Activated T-helper 17 cell treated with anti-CD3 and anti-CD28 coated beads, Interleukin-2, amount 50 U/mL, for 72 hours (primary cell): ENCODE data around the gene DIP2C. TPM values are rescaled to one million over a fixed set of nuclear protein-coding genes. Genes with fewer than 3 reads are reported as not detected.
"Not testable (repeated sequence)": the region's sequence is repeated elsewhere in the genome, so short reads cannot be mapped to it uniquely, and the experiment has no call there.

Source experiments
- ATAC-seq: fragments of 150-1000 bp; cut with Tn5 transposase; replicated peaks from 2 replicates; pipeline ENCODE4 v1.10.0; 2021; ENCODE audit warnings: mild to moderate bottlenecking, moderate library complexity
- H3K27ac Mint-ChIP-seq: one replicate; pipeline ENCODE4 v1.8.0; 2022; ENCODE audit warnings: mixed read lengths
- H3K27me3 Mint-ChIP-seq: one replicate; pipeline ENCODE4 v1.8.0; 2022; ENCODE audit warnings: mixed read lengths
- H3K36me3 Mint-ChIP-seq: one replicate; pipeline ENCODE4 v1.8.0; 2022; ENCODE audit warnings: low read depth, mild to moderate bottlenecking, mixed read lengths
- H3K4me1 Mint-ChIP-seq: one replicate; pipeline ENCODE4 v1.8.0; 2022; ENCODE audit warnings: mixed read lengths
- H3K4me3 Mint-ChIP-seq: one replicate; pipeline ENCODE4 v1.8.0; 2022; ENCODE audit warnings: mild to moderate bottlenecking, mixed read lengths
- H3K9me3 Mint-ChIP-seq: one replicate; pipeline ENCODE4 v1.8.0; 2022; ENCODE audit warnings: mixed read lengths
- total RNA-seq, 2 donors: library from RNA; stranded (reverse); gene quantifications; one replicate each; pipeline ENCODE4 v1.2.3, GENCODE V29; 2022

Gene DIP2C
- total RNA-seq, 2 donors from 2014 or later: 1.1 to 1.9 TPM

- Mint-ChIP-seq H3K9me3 (no peaks in the 10 kb centered on the region), H3K36me3 (no peaks in the 10 kb centered on the region), H3K27me3 (peaks cover 17% of the 10 kb centered on the region), H3K4me3 (no peak overlapping the region), H3K4me1 (no peaks in the 10 kb centered on the region), H3K27ac (no peak overlapping the region)
- ATAC-seq: no peak
These were observed 94.0 kb downstream of the DIP2C start for GRCh38 chr10:595473-595872.

GRCh38 chr10:594584-595270 is 94.7 kb downstream of the DIP2C start:
- no peaks in the 10 kb centered on the region for H3K4me1 Mint-ChIP-seq
- H3K27ac Mint-ChIP-seq: no peak overlapping the region
- H3K9me3 Mint-ChIP-seq: no peaks in the 10 kb centered on the region
- no peaks in the 10 kb centered on the region for H3K36me3 Mint-ChIP-seq
- peaks cover 22% of the 10 kb centered on the region for H3K27me3 Mint-ChIP-seq
- ATAC-seq: no peak
- H3K4me3 Mint-ChIP-seq: no peak overlapping the region

DNA sequence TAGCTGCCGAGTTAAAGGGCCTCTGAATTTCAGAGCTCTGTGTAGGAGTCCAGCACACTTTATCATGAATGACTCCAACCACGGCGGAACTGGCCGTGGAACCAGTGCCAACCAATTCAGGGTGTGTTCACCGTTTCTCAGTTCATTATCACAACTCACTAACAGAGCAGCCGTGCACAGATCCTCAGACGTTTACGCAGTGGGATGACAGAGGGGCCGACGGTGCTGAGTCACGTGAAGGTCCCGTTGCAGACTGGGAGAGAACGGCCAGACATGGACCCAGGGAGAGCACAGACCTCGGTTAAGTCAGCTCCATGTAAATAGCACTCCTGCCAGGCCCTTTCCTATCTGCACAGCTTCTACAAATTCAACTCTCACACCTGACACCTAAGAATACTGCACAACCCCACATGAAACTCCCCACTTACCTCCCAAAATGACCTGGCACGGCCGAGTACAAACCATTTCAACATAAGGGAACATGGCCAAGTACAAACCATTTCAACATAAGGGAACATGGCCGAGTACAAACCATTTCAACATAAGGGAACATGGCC is 95.5 kb downstream of the DIP2C start:
- Mint-ChIP-seq H3K4me3 (no peak overlapping the region), H3K27me3 (peaks cover 24% of the 10 kb centered on the region), H3K27ac (no peak overlapping the region), H3K4me1 (no peaks in the 10 kb centered on the region), H3K9me3 (no peaks in the 10 kb centered on the region), H3K36me3 (no peaks in the 10 kb centered on the region)
- ATAC-seq: no peak

GRCh38 chr10:593421-593820 is 96.0 kb downstream of the DIP2C start:
- H3K27ac Mint-ChIP-seq: no peak overlapping the region
- no peak overlapping the region for H3K4me3 Mint-ChIP-seq
- H3K9me3 Mint-ChIP-seq: no peaks in the 10 kb centered on the region
- H3K36me3 Mint-ChIP-seq: no peaks in the 10 kb centered on the region
- no peaks in the 10 kb centered on the region for H3K4me1 Mint-ChIP-seq
- ATAC-seq: no peak
- H3K27me3 Mint-ChIP-seq: peaks cover 24% of the 10 kb centered on the region

DNA sequence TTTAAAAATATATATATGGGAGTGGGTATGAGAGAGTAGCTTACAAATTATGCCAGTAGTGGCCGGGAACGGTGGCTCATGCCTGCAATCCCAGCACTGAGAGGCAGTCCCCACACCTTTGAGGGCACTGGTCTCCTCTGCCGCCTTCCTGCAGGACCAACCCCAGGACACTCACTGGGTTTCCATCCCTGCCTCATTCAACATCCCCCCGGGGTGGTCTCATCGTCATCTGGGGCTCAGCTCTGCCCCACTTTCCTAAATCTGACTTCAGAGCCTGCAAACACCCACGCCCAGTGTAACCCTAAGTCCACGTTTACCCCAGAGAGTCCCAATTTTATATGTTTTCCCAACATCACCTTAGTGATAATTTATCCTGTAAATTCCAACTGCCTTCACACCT is 96.5 kb downstream of the DIP2C start:
- Mint-ChIP-seq H3K36me3 (no peaks in the 10 kb centered on the region), H3K27me3 (peaks cover 24% of the 10 kb centered on the region), H3K4me1 (no peaks in the 10 kb centered on the region), H3K27ac (no peak overlapping the region), H3K9me3 (no peaks in the 10 kb centered on the region), H3K4me3 (no peak overlapping the region)
- ATAC-seq: no peak

- Mint-ChIP-seq H3K4me1 (no peaks in the 10 kb centered on the region), H3K27ac (no peak overlapping the region), H3K27me3 (peaks cover 24% of the 10 kb centered on the region), H3K36me3 (no peaks in the 10 kb centered on the region), H3K9me3 (no peaks in the 10 kb centered on the region), H3K4me3 (no peak overlapping the region)
- no peak for ATAC-seq
These were observed 97.8 kb downstream of the DIP2C start for GRCh38 chr10:591646-592045.

- peaks cover 24% of the 10 kb centered on the region for H3K27me3 Mint-ChIP-seq
- H3K9me3 Mint-ChIP-seq: no peaks in the 10 kb centered on the region
- no peak for ATAC-seq
- H3K36me3 Mint-ChIP-seq: no peaks in the 10 kb centered on the region
- H3K4me3 Mint-ChIP-seq: no peak overlapping the region
- H3K27ac Mint-ChIP-seq: no peak overlapping the region
- no peaks in the 10 kb centered on the region for H3K4me1 Mint-ChIP-seq
These were observed 98.7 kb downstream of the DIP2C start for GRCh38 chr10:590721-591120.

GRCh38 chr10:589961-590680 is 99.3 kb downstream of the DIP2C start:
- no peaks in the 10 kb centered on the region for H3K36me3 Mint-ChIP-seq

DNA sequence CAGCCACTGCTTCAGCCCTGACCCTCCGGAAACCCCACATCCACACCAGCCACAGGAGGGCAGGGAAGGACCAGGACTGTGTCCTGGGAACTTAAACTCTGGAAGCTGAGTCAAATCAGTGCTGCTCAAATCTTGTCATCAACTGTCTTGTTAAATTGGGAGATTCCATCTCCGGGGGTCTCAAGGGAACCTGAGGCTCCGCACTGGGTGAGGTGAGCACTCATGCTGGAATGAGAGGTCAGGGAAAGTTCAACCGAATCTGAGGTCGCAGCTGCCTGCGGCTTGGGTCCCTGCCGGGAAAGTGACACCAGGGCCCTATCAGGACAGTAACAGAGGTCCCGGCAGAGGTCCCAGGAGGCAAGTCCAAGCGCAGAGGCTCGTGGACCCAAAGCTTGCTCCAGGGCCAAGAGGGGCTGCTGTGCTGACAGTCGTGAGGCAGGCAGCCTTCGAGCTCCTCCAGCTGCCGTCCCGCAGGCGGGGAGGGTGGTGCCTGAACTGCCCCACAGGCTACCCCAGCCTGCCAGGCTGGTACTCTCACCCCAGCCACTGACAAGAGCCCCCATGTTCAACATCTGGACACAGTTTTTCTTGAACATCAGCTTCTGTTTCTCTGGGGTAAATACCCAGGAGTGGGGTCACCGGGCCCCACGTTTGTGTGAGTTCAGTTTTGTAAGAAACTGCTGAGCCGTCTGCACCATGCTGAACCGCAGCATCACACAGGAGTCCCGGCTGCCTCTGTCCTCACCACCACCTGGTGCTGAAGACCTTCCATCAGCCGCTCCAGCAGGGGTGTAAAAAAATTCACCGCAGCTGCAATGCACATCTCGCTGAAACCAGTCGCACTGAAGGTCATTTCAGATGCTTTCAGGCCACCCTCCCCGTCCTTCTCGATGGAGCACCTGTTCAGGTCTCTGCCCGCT is 101.0 kb downstream of the DIP2C start:
- ATAC-seq: no peak
- Mint-ChIP-seq H3K27me3 (peaks cover 24% of the 10 kb centered on the region), H3K9me3 (no peaks in the 10 kb centered on the region), H3K4me3 (no peak overlapping the region), H3K36me3 (no peaks in the 10 kb centered on the region), H3K4me1 (no peaks in the 10 kb centered on the region), H3K27ac (no peak overlapping the region)

More at GRCh38 chr10:589961-590680, 99.3 kb downstream of the DIP2C start:
- Mint-ChIP-seq H3K9me3 (no peaks in the 10 kb centered on the region), H3K4me1 (no peaks in the 10 kb centered on the region), H3K4me3 (no peak overlapping the region), H3K27ac (no peak overlapping the region), H3K27me3 (peaks cover 24% of the 10 kb centered on the region)
- no peak for ATAC-seq

GRCh38 chr10:586716-587115 is 102.8 kb downstream of the DIP2C start:
- Mint-ChIP-seq H3K9me3 (no peaks in the 10 kb centered on the region), H3K4me3 (no peak overlapping the region), H3K27ac (no peak overlapping the region), H3K27me3 (peaks cover 22% of the 10 kb centered on the region), H3K36me3 (no peaks in the 10 kb centered on the region), H3K4me1 (no peaks in the 10 kb centered on the region)
- ATAC-seq: no peak

DNA sequence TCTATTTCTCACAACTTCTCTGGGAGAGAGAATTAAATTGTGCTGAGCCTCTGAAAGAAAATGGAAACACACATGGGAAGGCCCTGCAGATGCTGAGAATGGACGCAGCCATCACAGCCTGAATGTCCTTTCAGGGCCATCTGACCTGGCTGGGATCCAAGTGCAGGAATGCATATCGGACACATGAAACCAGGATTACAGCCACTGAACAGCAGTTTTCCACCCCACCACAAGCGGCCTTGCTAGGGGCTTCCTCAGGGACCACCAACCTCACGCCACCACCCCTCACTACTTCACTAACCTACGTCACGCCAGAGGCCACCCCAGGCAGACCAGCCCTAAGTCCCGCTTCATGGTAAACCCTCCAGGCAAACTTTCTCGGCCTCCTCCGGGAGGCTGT is 103.3 kb downstream of the DIP2C start:
- H3K27me3 Mint-ChIP-seq: peaks cover 16% of the 10 kb centered on the region
- H3K4me1 Mint-ChIP-seq: no peaks in the 10 kb centered on the region
- H3K4me3 Mint-ChIP-seq: no peak overlapping the region
- H3K36me3 Mint-ChIP-seq: no peaks in the 10 kb centered on the region
- H3K27ac Mint-ChIP-seq: no peak overlapping the region
- no peaks in the 10 kb centered on the region for H3K9me3 Mint-ChIP-seq
- ATAC-seq: no peak

GRCh38 chr10:585502-585901 is 104.0 kb downstream of the DIP2C start:
- no peak for ATAC-seq
- no peaks in the 10 kb centered on the region for H3K9me3 Mint-ChIP-seq

GRCh38 chr10:584497-585290 is 104.8 kb downstream of the DIP2C start:
- not testable (repeated sequence) for H3K9me3 Mint-ChIP-seq, H3K36me3 Mint-ChIP-seq, H3K27me3 Mint-ChIP-seq, H3K27ac Mint-ChIP-seq, ATAC-seq, H3K4me1 Mint-ChIP-seq, H3K4me3 Mint-ChIP-seq

More at GRCh38 chr10:585502-585901, 104.0 kb downstream of the DIP2C start:
- H3K4me3 Mint-ChIP-seq: no peak overlapping the region
- H3K27ac Mint-ChIP-seq: no peak overlapping the region
- no peaks in the 10 kb centered on the region for H3K4me1 Mint-ChIP-seq
- H3K36me3 Mint-ChIP-seq: no peaks in the 10 kb centered on the region
- peaks cover 11% of the 10 kb centered on the region for H3K27me3 Mint-ChIP-seq

GRCh38 chr10:583433-583832 is 106.0 kb downstream of the DIP2C start:
- Mint-ChIP-seq H3K4me3 (no peak overlapping the region), H3K4me1 (no peaks in the 10 kb centered on the region), H3K9me3 (no peaks in the 10 kb centered on the region), H3K27ac (no peak overlapping the region), H3K36me3 (no peaks in the 10 kb centered on the region), H3K27me3 (no peaks in the 10 kb centered on the region)
- no peak for ATAC-seq
